K562 (cell line): Measurements from ENCODE around the gene UNC13A. TPM values are rescaled to one million over a fixed set of nuclear protein-coding genes. Genes with fewer than 3 reads are reported as not detected.

Source experiments
- FOXO4 ChIP-seq: fragments of 450-650 bp; formaldehyde crosslinking; IDR thresholded peaks from 2 replicates; pipeline ENCODE4 v1.4.0; 2020; ENCODE audit warnings: mild to moderate bottlenecking, moderate library complexity
- HINFP ChIP-seq: fragments of 450-650 bp; conservative IDR thresholded peaks from 2 replicates; pipeline ENCODE4 v1.6.1; 2016; ENCODE audit warnings: missing genetic modification characterization, low read depth, mild to moderate bottlenecking, control low read depth, missing compliant biosample characterization
- MLLT1 ChIP-seq, 2 experiments: fragments of 450-650 bp; IDR thresholded peaks; 2 replicates each; pipeline ENCODE4 v1.6.1; 2016
- PBX2 ChIP-seq, 2 experiments: IDR thresholded peaks in 1 of 2; conservative IDR thresholded peaks in 1 of 2; 2 replicates each; pipeline ENCODE4 v1.6.1; 2016; ENCODE audit warnings: low read depth in 2 of 2, mild to moderate bottlenecking in 1 of 2, missing compliant biosample characterization in 1 of 2, missing genetic modification characterization in 1 of 2, moderate library complexity in 1 of 2
- RBM39 ChIP-seq: fragments of 200-400 bp; formaldehyde crosslinking; optimal IDR thresholded peaks from 2 replicates; pipeline ENCODE3; 2018; ENCODE audit warnings: low read depth, low read length
- RERE ChIP-seq: sonication (generic); formaldehyde crosslinking; IDR thresholded peaks from 2 replicates; pipeline ENCODE4 v1.8.0; 2023; ENCODE audit warnings: missing genetic modification reagents, mild to moderate bottlenecking, borderline replicate concordance
- ZNF592 ChIP-seq: fragments of 450-650 bp; IDR thresholded peaks from 2 replicates; pipeline ENCODE4 v1.6.1; 2017; ENCODE audit warnings: antibody characterized with exemption, mild to moderate bottlenecking
- polyA plus RNA-seq, 8 experiments: library from polyadenylated mRNA; depleted of rRNA in 4 of 8; stranded (reverse) in 5 of 8; unstranded in 3 of 8; fragments of >200 nt; fragmentation: Nextera tagmentation in 2 of 8; fragmentation: Illumina TruSeq in 1 of 8; extraction: Ambion mirVana in 2 of 8; extraction: Trizol in 1 of 8; gene quantifications; 2 replicates each; pipeline versions ENCODE4 v1.2.1 to v1.2.3, GENCODE V29; 2011 to 2014; ENCODE audit warnings: inconsistent platforms in 1 of 8, missing spikeins in 1 of 8
- total RNA-seq, 7 experiments: library from RNA; depleted of rRNA in 6 of 7; stranded (reverse); fragments of >200 nt in 6 of 7; fragmentation: Illumina TruSeq in 2 of 7; extraction: Trizol in 2 of 7; gene quantifications; 2 replicates each; pipeline versions ENCODE4 v1.2.1 to v1.2.3, GENCODE V29; 2011 to 2021; ENCODE audit warnings: low replicate concordance in 1 of 7

Gene UNC13A
- total and polyA plus RNA-seq, 9 of the 15 experiments (the other 6 are each of a cell fraction or from before 2014, with no cell fraction given) = 0.03 to 1.0 (median 0.25) TPM

GRCh38 chr19:17671906-17672305, 16.2 kb downstream of the UNC13A start (continued):
- TF ChIP-seq ZNF592 (no peak), HINFP (tag) (no peak), RERE (CRISPR knock-in tag) (no peak), PBX2 (CRISPR knock-in tag; IDR thresholded peaks at IDR 0.05; ENCODE audit: low read depth) (no peak), PBX2 (tag; conservative IDR thresholded peaks at IDR 0.05; ENCODE audit: low read depth) (no peak), RBM39 (no peak), MLLT1 (IDR thresholded peaks at IDR 0.05) (no peak), FOXO4 (CRISPR knock-in tag) (no peak)
